A549 (cell line): Measurements from ENCODE around the gene CLEC16A.

ENCODE experiments used
- EP300 ChIP-seq, 2 experiments: fragments of >200 bp; sonication (Bioruptor Twin); formaldehyde crosslinking; IDR thresholded peaks; 2 replicates in 1 of 2; 3 replicates in 1 of 2; pipeline ENCODE4 v1.6.1; 2016 to 2017
- ESRRA ChIP-seq: fragments of 150-350 bp; IDR thresholded peaks from 2 replicates; pipeline ENCODE4 v1.6.1; 2014; ENCODE audit warnings: mild to moderate bottlenecking, low read length, borderline replicate concordance
- MAFK ChIP-seq: fragments of 450-650 bp; IDR thresholded peaks from 2 replicates; pipeline ENCODE4 v1.6.1; 2014; ENCODE audit not compliant: partially characterized antibody
- PHF8 ChIP-seq: fragments of 200-600 bp; sonication (generic); IDR thresholded peaks from 2 replicates; pipeline ENCODE4 v1.6.1; 2016; ENCODE audit warnings: low read depth, mild to moderate bottlenecking, antibody characterized with exemption, moderate library complexity, borderline replicate concordance
- RAD21 ChIP-seq, 2 experiments: fragments of >200 bp in 1 of 2; sonication (Bioruptor Twin) in 1 of 2; formaldehyde crosslinking in 1 of 2; IDR thresholded peaks in 1 of 2; conservative IDR thresholded peaks in 1 of 2; 2 replicates in 1 of 2; 3 replicates in 1 of 2; pipeline ENCODE4 v1.6.1; 2012 to 2018; ENCODE audit warnings: inconsistent platforms in 1 of 2
- SMC3 ChIP-seq: fragments of >200 bp; sonication (Bioruptor Twin); formaldehyde crosslinking; IDR thresholded peaks from 3 replicates; pipeline ENCODE4 v1.6.1; 2018; ENCODE audit warnings: inconsistent platforms
- TF ChIP-seq, protein P1 (sequence below): fragments of 450-650 bp; IDR thresholded peaks from 2 replicates; pipeline ENCODE4 v1.6.1; 2014; ENCODE audit warnings: antibody characterized with exemption
- TF ChIP-seq, protein P2 (sequence below): IDR thresholded peaks from 2 replicates; pipeline ENCODE4 v1.6.1; 2012
- TF ChIP-seq, protein P3 (sequence below): fragments of >200 bp; sonication (Bioruptor Twin); formaldehyde crosslinking; IDR thresholded peaks from 3 replicates; pipeline ENCODE4 v1.5.1; 2016

DNA sequence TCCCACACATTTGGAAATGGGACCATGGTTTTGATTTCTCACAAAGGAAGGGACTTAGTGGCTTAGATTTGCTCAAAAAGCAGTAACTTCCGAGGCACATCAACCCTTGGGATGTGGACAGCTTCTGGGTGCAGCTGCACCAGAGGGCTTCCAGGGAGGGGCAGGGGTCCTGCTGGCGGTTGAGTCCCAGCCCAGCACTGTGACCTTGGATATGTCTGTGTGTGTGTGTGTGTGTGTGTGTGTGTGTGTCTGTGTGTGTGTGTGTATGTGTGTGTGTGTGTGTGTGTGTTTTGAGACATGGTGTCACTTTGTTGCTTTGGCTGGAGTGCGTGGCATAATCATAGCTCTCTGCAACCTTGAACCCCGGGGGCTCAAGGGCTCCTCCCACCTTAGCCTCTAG lies 130.8 kb downstream of the CLEC16A start:
- TF ChIP-seq EP300 (IDR thresholded peaks at IDR 0.05) (no peak), PHF8 (no peak), ESRRA (no peak), MAFK (no peak), SMC3 (no peak), RAD21 (conservative IDR thresholded peaks at IDR 0.05 in 1 of 2, IDR thresholded peaks at IDR 0.05 in 1 of 2) (no peak)
- TF ChIP-seq, protein P1, sequence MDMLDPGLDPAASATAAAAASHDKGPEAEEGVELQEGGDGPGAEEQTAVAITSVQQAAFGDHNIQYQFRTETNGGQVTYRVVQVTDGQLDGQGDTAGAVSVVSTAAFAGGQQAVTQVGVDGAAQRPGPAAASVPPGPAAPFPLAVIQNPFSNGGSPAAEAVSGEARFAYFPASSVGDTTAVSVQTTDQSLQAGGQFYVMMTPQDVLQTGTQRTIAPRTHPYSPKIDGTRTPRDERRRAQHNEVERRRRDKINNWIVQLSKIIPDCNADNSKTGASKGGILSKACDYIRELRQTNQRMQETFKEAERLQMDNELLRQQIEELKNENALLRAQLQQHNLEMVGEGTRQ: no peak
- TF ChIP-seq, protein P2, sequence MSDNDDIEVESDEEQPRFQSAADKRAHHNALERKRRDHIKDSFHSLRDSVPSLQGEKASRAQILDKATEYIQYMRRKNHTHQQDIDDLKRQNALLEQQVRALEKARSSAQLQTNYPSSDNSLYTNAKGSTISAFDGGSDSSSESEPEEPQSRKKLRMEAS: no peak
- TF ChIP-seq, protein P3, sequence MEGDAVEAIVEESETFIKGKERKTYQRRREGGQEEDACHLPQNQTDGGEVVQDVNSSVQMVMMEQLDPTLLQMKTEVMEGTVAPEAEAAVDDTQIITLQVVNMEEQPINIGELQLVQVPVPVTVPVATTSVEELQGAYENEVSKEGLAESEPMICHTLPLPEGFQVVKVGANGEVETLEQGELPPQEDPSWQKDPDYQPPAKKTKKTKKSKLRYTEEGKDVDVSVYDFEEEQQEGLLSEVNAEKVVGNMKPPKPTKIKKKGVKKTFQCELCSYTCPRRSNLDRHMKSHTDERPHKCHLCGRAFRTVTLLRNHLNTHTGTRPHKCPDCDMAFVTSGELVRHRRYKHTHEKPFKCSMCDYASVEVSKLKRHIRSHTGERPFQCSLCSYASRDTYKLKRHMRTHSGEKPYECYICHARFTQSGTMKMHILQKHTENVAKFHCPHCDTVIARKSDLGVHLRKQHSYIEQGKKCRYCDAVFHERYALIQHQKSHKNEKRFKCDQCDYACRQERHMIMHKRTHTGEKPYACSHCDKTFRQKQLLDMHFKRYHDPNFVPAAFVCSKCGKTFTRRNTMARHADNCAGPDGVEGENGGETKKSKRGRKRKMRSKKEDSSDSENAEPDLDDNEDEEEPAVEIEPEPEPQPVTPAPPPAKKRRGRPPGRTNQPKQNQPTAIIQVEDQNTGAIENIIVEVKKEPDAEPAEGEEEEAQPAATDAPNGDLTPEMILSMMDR: no peak
